PC-3 (cell line): ENCODE results near the gene HSF4.

Experiments
- CTCF ChIP-seq: fragments of 300-600 bp; sonication (generic); conservative IDR thresholded peaks from 2 replicates; pipeline ENCODE4 v1.5.1; 2017; ENCODE audit warnings: antibody characterized with exemption, low read depth, mild to moderate bottlenecking, low read length
- EZH2 ChIP-seq: fragments of 300-600 bp; sonication (generic); IDR thresholded peaks from one replicate; pipeline ENCODE4 v1.6.1; 2017; ENCODE audit warnings: antibody characterized with exemption, mild to moderate bottlenecking, low read length; ENCODE audit not compliant: unreplicated experiment

GRCh38 chr16:67210069-67210937 lies 45.8 kb downstream of the HSF4 start:
- no peak for TF ChIP-seq CTCF
- TF ChIP-seq EZH2, result no peak
